Measurements from ENCODE around the gene ATCAY.
"Not testable (repeated sequence)": the region's sequence is repeated elsewhere in the genome, so short reads cannot be mapped to it uniquely, and the experiment has no call there.

Gene ATCAY

GRCh38 chr19:3904233-3904632 is 23.7 kb downstream of the ATCAY start:
- no peak for FAIRE-seq

DNA sequence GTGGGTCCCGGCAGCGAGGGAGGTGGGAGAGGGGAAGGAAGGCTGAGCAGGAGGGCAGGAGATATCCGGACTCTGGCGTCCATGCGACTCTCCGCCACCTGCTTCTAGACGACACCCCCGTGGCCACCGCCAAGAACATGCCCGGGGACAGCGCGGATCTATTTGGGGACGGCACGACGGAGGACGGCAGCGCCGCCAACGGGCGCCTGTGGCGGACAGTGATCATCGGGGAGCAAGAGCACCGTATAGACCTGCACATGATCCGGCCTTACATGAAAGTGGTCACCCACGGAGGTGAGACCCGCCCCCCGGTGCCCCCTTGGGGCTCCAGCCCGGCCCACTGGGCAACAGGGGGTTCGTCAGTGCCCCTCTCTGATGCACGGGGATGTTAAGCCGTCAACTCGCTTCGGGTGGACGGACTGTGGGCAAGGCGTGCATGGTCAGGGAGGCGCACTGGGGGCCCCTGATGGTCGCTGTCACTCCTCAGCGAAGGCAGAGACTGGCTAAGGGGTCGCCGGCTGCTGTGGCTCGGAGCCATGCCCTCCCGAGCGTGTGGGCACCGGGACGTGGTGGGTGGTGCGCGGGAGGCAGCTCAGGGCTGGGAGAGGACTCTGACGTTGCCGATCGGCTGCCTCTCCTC is 27.3 kb downstream of the ATCAY start:
- FAIRE-seq = no peak

- no peak for FAIRE-seq
These were observed 28.0 kb downstream of the ATCAY start for GRCh38 chr19:3908266-3909054.

GRCh38 chr19:3910105-3910504 is 29.6 kb downstream of the ATCAY start:
- no peak for FAIRE-seq

DNA sequence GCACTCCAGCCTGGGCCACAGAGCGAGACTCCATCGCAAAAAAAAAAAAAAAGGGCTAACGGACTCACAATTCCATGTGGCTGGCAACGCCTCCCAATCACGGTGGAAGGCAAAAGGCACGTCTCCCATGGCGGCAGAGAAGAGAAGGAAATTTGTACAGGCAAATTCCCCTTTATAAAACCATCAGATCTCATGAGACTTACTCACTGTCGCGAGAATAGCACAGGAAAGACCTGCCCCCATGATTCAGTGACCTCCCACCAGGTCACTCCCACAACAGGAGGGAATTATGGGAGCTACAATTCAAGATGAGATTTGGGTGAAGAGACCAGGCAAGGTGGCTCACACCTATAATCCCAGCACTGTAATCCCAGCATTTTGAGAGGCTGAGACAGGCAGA is 33.7 kb downstream of the ATCAY start:
- FAIRE-seq = no peak

DNA sequence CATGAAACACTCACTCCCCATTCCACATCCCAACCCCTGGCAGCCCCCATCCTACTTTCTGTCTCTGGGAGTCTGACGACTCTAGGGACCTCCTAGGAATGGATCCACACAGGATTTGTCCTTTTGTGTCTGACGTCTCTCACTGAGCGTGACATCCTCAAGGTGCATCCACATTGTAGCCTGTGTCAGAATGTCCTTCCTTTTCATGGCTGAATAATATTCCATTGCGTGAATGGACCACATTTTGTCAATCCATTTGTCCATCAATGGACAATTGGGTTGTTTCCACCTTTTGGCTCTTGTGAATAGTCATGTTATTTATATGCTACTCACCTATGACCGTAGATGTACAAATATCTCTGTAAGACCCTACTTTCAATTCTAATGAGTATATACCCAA is 35.5 kb downstream of the ATCAY start:
- FAIRE-seq = no peak

DNA sequence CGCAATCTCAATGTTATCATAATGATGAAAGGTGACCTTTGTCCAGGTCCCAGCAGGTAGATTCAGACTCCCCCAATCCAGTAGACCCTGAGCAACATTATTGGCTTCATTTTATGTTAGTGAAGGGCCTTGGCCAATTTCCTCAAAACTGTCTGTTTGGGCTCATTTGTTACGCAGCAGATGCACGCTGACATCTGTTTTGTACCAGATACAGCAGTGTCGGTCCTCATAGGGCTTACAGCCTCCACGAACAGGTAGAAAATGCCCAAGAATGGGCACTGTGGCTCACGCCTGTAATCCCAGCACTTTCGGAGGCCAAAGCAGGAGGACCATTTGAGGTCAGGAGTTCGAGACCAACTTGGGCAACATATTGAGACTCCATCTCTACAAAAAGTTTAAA is 39.3 kb downstream of the ATCAY start:
- no peak for FAIRE-seq

- FAIRE-seq = no peak
These were observed 42.7 kb downstream of the ATCAY start for GRCh38 chr19:3923096-3923758.

DNA sequence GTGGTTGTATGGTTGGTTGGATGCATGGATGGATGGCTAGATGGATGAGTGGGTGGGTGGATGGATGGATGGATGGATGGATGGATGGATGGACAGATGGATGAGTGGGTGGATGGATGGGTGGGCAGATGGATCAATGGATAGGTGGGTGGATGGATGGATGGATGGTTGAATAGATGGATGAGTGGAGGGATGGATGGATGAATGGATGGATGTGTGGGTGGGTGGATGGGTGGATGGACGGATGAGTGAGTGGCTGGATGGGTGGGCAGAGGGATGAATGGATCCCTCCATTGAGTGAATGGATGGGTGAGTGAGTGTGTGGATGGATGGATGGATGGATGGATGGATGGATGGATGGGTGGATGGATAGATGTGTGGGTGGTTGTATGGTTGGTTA is 43.4 kb downstream of the ATCAY start:
- FAIRE-seq = no peak

- no peak for FAIRE-seq
These were observed 50.6 kb downstream of the ATCAY start for GRCh38 chr19:3931041-3931440.

GRCh38 chr19:3932931-3933810 is 52.7 kb downstream of the ATCAY start, which contains the start of gene NMRK2:
NMRK2 (plus strand) TSS chr19:3933069; CDS start chr19:3933672, 603 bp downstream.
- no peak for FAIRE-seq

- FAIRE-seq = no peak
These were observed 56.3 kb downstream of the ATCAY start for GRCh38 chr19:3936506-3937442.

DNA sequence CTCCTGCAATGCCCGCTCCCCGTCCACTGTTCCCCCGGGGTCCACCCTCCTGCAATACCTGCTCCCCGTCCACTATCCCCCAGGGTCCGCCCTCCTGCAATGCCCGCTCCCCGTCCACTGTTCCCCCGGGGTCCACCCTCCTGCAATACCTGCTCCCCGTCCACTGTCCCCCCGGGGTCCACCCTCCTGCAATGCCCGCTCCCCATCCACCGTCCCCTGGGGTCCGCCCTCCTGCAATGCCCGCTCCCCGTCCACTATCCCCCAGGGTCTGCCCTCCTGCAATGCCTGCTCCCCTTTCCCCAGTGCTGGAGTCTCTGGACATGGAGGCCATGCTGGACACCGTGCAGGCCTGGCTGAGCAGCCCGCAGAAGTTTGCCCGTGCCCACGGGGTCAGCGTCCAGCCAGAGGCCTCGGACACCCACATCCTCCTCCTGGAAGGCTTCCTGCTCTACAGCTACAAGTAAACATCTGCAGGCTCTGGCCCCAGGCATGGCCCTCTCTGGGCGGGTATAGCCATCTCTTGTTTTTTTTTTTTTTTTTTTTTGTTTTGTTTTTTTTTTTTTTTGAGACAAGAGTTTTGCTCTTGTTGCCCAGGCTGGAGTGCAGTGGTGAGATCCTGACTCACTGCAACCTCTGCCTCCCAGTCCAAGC is 57.9 kb downstream of the ATCAY start:
- not testable (repeated sequence) for FAIRE-seq

DNA sequence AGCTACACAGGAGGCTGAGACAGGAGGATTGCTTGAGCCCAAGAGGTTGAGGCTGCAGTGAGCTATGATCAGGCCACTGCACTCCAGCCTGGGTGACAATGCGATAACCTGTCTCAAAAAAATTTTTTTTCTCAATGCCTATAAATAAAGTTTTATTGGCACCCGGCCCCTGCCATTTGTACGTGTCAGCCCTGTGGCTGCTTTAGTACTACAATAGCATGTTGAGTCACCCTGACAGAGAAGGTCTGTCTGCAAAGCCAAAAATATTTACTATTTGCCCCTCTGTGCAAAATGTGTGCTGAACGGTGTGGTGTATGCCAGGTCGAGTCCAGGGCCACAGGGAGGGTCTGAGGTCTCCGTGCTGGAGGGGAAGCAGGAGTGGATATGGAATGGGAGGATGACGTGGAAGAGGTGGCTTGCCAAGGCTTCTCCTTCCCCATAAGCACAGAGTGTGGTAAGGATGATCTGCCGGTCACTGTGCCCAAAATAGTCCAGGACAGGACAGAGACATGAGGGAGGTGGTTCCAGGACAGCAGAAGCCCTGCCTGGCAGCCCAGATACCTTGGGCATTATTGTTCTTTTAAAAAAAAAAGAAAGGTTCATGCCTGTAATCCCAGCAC is 62.4 kb downstream of the ATCAY start:
- FAIRE-seq = no peak

DNA sequence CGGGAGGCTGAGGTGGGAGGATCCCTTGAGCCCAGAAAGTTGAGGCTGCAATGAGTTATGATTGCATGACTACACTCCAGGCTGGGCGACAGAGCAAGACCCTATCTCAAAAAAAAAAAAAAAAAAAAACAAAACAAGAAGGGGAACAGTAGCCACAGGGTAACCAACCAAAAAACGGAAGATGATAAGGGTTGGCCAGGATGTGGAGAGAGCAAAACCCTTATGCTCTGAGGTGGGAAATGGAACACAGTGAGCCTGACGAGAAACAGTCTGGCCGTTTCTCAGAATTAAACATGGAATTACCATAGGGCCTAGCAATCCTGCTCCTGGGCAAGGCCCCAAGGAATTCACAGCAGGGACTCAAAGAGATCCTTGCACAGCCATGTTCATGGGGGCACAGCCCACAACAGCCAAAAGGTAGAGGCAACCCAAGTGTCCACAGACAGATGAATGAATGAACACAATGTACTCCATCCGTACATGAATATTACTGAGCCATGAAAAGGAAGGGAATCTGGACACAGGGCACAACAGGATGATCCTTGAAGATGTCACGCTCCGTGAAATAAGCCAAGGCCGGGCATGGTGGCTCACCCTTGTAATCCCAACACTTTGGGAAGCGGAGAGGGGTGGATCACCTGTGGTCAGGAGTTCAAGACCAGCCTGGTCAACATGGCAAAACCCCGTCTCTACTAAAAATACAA is 63.7 kb downstream of the ATCAY start:
- no peak for FAIRE-seq

- FAIRE-seq = no peak
These were observed 65.4 kb downstream of the ATCAY start for GRCh38 chr19:3945838-3946237.

- not testable (repeated sequence) for FAIRE-seq
These were observed 66.9 kb downstream of the ATCAY start for GRCh38 chr19:3947316-3947933.

DNA sequence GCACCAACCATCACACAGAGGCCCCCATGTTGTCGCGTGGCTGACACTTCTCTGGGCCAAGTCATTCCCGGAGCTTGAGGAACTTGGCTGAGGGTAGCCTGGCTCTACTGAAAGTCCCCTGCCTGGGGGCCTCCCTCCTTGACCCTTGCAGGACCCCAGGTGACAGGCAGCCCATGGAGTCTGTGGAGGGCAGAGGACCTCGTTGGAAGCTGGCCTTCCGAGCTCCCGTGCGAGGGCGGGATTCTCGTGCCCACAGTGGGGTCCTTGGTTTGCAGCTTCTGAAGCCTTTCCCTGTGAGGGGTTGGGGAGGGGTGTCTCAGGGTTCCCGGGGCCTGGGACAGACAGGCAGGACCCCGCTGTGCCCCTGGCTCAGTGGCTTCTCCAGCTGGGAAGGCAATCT is 68.8 kb downstream of the ATCAY start:
- no peak for FAIRE-seq

Measured in endometrium (tissue), 2 donors.